ENCODE measurements around the gene ZNF358.

- TF ChIP-seq CTCF (IDR thresholded peaks at IDR 0.05), result no peak
- TF ChIP-seq POLR2A (IDR thresholded peaks at IDR 0.05), result no peak
- TF ChIP-seq POLR2AphosphoS5 (IDR thresholded peaks at IDR 0.05), result no peak
These were observed 20.2 kb downstream of the ZNF358 start for GRCh38 chr19:7535998-7536695.

All from upper lobe of left lung (tissue), 4 donors.